Measurements from ENCODE around the gene SDCCAG8. TPM values are rescaled to one million over a fixed set of nuclear protein-coding genes. Genes with fewer than 3 reads are reported as not detected.

Gene SDCCAG8
- total RNA-seq, 6 experiments from 2014 or later, result 13.4 to 20.6 (median 15.6) TPM

DNA sequence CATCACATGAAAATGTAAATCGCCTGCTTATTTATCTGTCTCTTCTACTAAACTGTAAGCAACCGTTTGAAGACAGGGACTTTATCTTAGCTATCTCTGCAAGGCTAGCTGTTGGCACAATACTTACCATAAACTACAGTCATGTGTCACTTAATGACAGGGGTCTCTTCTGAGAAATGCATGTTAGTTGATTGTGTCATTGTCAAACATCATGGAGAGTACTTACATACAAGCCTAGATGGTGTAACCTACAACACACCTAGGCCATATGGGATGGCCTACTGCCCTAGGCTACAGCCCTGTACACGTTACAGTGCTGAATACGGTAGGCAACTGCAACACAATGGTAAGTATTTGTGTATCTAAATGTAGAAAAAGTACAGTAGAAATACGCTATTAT, 267.9 kb downstream of the SDCCAG8 start:
- DNase-seq (no peak), ATAC-seq (no peak)
- no peak overlapping the region for H3K27ac ChIP-seq
- 97% methylated on average over 5 of the region's 5 CpGs for WGBS (ENCODE audit: insufficient coverage, low coverage, low lambda C conversion rate, missing lambda C conversion rate)
- H3K27me3 ChIP-seq, result no peaks in the 10 kb centered on the region
- no peaks in the 10 kb centered on the region for H3K36me3 ChIP-seq
- no peak overlapping the region for H3K4me3 ChIP-seq
- TF ChIP-seq CTCF (IDR thresholded peaks at IDR 0.05) (no peak), POLR2A (IDR thresholded peaks at IDR 0.05) (no peak)
- intact Hi-C loops (cut with DNase I), result no loop called here
- no peaks in the 10 kb centered on the region for H3K4me1 ChIP-seq
- H3K9me3 ChIP-seq, result no peaks in the 10 kb centered on the region

GRCh38 chr1:243525085-243525487, 269.2 kb downstream of the SDCCAG8 start:
- no peak overlapping the region for H3K4me3 ChIP-seq
- no peak overlapping the region for H3K27ac ChIP-seq
- intact Hi-C loops (cut with DNase I), result no loop called here
- WGBS (ENCODE audit: insufficient coverage, low coverage, low lambda C conversion rate, missing lambda C conversion rate), result 80% methylated on average over 2 of the region's 2 CpGs
- ATAC-seq, result no peak
- DNase-seq, result no peak
- H3K27me3 ChIP-seq, result no peaks in the 10 kb centered on the region
- H3K36me3 ChIP-seq, result no peaks in the 10 kb centered on the region
- no peaks in the 10 kb centered on the region for H3K9me3 ChIP-seq
- H3K4me1 ChIP-seq, result no peaks in the 10 kb centered on the region
- TF ChIP-seq POLR2A (IDR thresholded peaks at IDR 0.05), result no peak
- TF ChIP-seq CTCF (IDR thresholded peaks at IDR 0.05), result no peak

GRCh38 chr1:243526180-243526579, 270.3 kb downstream of the SDCCAG8 start:
- TF ChIP-seq CTCF (IDR thresholded peaks at IDR 0.05) (no peak), POLR2A (IDR thresholded peaks at IDR 0.05) (no peak)
- 94% methylated on average over 2 of the region's 7 CpGs for WGBS (ENCODE audit: insufficient coverage, low coverage, low lambda C conversion rate, missing lambda C conversion rate)
- H3K27ac ChIP-seq, result no peak overlapping the region
- H3K36me3 ChIP-seq, result no peaks in the 10 kb centered on the region
- intact Hi-C loops (cut with DNase I), result no loop called here
- DNase-seq (no peak), ATAC-seq (no peak)
- no peaks in the 10 kb centered on the region for H3K9me3 ChIP-seq
- no peaks in the 10 kb centered on the region for H3K27me3 ChIP-seq
- H3K4me3 ChIP-seq, result no peak overlapping the region
- no peaks in the 10 kb centered on the region for H3K4me1 ChIP-seq

- H3K36me3 ChIP-seq, result no peaks in the 10 kb centered on the region
- no peak overlapping the region for H3K4me3 ChIP-seq
- H3K27ac ChIP-seq, result no peak overlapping the region
- H3K4me1 ChIP-seq, result no peaks in the 10 kb centered on the region
- H3K27me3 ChIP-seq, result no peaks in the 10 kb centered on the region
- H3K9me3 ChIP-seq, result no peaks in the 10 kb centered on the region
- intact Hi-C loops (cut with DNase I), result no loop called here
- ATAC-seq (no peak), DNase-seq (no peak)
- TF ChIP-seq POLR2A (IDR thresholded peaks at IDR 0.05), result no peak
- no peak for TF ChIP-seq CTCF (IDR thresholded peaks at IDR 0.05)
- 100% methylated on average over 1 of the region's 2 CpGs for WGBS (ENCODE audit: insufficient coverage, low coverage, low lambda C conversion rate, missing lambda C conversion rate)
Observed at GRCh38 chr1:243528459-243529121, 272.7 kb downstream of the SDCCAG8 start.
